ENCODE measurements around the gene UBR4.

UBR4 gene

DNA sequence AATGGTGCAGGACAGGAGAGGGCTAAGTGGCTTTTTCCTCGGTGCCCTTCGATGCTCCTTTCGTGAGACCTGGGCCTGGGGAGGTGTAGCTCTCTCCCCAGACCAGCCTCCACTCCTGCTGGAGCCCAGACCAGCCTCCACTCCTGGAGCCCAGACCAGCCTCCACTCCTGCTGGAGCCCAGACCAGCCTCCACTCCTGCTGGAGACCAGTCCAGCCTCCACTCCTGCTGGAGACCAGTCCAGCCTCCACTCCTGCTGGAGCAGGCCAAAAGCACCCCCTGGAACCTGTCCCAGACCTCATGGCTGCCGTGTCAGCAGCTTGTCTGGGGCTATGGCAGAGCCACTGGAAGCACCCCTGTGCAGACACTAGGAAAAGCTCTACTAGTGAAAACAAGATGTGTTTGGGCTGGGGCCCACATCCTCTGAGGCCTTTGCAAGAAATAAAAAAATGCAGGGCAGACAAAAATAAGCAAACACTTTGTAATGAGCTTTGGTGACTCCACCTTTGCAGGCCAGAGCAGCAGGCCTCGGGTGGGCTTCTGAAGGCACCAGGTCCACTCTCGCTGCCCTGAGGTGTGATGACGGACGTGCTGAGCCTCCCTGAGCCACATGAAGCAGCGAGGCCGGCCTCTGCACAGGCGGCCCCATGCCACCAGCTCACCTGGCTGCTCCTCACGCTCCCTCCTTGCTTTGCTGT lies 137.6 kb downstream of the UBR4 start:
- no peak for DNase-seq (ENCODE audit: low spot score)

DNA sequence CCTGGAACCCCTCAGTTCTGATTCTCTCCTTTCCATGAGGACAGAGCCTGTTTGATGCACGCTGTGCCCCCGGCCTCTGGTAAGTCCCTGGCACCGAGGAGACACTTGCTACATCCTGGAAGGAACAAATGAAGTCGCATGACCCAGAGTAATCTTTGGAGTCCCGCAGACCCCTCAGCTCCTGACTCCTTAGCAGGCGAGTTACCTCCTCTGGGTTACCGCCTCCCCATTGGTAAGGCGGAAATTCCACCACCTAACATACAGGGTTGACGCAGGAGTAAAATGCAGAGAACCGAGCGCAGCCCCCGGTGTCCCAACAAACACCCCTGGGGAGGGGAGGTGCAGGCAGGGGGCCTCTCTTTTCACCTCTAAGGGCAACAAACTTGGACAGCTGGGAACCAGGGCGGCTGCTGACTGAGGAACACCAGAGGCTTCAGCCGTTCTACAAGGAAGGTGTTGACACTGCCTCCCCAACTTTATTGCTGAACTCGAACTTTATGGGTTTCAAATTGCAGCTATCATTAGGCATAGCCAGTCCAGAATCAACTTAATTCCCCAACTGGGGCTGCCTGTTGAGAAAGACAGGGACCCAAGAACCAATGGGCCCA lies 138.3 kb downstream of the UBR4 start:
- DNase-seq (ENCODE audit: low spot score) = no peak

DNA sequence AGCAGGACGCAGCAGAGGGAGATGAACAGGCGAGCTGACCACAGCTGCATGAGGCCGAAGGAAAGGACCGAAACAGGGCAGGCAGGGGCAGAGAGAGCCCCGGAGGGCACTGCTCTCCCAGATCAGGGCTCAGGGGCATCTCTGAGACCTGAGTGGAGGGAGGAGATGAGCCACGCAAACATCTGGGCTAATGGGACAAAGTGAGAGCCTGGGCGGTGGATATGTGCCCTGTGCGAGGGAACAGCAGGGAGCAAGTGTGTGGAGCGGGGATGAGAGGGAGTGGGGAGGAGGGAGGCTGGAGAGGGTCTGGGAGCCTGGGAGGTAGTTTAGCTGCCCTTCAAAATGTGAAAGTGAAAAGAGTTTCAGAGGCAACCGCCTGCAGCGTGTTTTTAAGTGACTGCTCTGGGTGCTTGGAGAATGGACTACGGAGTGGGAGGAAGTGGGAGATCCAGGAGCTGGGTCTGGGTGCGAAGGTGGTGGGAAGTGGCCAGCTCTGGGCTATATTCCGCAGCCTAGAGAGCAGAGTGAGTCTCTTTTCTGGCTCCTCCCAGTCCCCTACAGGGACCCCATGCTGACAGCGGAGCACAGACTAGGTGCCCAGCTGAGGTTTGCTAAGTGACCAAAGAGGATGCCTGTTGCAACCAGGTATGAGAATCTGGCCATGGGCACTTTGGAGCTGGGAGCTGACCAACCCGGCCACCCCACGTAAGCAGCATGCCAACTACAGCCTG lies 139.0 kb downstream of the UBR4 start:
- DNase-seq (ENCODE audit: low spot score) = no peak

DNA sequence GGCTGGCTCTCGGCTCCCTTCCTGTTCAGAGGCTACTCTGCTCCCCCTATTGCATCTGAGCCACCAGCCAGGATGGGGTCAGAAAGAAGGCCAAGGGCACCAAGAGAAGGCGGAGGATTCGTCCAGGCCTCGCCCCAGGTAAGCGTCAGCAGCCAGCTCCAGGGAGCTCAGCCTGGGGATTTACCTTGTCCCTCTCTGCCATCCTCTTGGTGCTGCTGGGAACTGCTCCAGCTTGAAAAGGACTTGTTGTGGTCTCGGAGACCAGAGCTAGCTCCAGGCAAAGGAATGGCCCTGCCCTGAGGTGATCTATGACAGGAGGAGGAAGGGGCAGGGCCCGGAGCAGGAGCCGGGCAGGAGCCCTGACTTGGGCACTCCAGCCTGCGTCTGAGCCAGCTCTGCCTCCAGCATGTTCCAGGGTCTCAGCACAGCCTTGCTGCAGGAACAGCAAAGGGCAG lies 139.8 kb downstream of the UBR4 start:
- no peak for DNase-seq (ENCODE audit: low spot score)

DNA sequence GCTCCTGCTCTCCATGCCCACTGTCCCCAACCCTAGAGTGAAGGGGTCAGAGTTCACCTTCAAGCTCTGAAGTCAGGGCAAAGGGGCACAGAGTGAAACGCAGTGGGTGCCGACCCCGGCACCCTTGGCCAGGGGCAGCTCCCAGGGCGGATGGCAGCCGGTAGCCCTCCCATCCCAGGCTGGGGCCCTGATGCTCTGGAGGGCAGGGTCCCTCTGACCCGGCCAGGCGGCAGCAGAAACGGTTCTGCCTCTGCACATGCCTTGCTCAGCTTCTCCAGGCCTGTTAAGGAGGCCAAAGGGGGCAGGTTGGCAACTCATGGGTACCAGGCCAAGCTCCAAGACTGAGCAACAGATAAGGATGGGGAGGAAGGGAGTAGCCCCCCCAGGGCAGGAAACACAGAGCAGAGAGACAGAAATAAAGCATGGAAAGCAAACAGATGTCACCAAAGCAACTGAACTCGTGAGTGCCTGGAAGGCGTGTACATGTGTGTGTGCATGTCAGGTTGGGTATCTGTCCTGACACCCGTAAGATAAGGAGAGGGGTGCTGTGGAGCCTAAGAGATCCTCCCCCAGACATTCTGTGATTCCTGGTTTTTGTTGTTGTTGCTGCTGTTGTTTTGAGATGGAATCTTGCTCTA lies 141.3 kb downstream of the UBR4 start:
- DNase-seq (ENCODE audit: low spot score) = no peak

DNA sequence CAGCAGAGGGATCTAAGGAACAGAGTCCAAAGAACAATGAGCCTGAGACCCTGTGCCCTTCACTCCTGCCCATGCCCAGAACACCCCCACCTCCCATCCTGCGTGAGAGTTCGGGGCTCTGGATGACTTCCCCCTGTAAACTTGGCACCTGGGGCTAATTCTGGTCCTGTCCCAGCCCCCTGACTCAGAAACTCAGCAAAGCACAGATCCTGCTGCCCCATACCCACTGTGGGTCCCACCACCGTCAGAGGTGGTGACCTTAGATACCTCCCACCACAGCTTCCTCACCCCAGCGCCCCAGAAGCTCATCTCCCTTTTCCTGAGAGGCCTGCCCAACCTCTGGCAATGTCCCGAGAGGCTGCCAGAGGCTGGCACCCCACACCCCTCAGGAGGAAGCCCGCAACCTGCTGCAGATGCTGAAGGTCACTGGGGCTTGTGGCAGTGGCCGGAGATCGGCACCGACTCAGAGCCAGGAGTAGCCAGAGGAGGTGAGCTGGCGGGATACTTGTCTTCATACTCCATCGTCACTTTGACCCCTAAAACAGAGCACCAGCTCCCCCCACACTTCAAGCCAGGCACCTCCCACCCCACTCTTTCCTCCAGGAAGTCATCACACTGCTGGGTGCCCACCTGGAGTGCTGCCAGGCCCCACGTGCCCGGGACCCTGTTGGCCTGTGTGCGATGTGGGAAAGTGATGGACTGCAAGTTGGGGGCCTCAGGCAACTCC lies 142.0 kb downstream of the UBR4 start:
- no peak for DNase-seq (ENCODE audit: low spot score)

DNA sequence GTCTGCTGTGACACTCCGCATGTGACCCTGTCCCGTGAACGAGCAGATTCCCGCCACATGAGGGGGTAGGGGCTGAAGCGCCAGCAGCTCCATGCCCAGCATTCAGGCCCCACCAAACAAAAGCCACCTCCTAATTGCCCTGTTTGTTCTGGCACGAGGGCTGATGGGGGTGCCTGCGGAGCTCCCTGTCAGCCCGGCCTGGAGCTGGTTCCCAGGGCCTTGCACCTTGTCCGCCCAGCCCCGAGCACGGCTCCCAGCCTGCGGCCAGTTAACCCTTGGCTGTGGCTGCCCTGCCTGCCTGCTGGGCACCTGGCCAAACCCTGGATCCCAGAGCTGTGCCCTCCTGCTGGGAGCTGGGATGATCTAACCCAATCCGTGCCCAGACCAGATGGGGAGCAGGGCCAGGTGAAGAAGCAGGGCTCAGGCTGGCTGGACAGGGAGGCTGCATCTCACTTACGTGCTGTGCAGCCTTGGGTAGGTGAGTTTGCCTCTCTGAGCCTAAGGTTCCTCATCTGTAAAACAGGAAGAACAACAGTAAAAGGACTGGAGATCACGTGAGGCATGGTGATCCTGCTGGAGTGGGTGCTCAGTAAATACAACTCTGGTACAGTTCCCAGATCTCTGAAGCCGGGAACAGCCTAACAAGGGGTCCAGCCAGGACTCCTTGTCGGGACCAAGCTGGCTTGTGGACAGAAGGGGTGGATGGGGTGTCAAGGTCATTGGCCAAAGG lies 142.7 kb downstream of the UBR4 start:
- DNase-seq (ENCODE audit: low spot score) = no peak

DNA sequence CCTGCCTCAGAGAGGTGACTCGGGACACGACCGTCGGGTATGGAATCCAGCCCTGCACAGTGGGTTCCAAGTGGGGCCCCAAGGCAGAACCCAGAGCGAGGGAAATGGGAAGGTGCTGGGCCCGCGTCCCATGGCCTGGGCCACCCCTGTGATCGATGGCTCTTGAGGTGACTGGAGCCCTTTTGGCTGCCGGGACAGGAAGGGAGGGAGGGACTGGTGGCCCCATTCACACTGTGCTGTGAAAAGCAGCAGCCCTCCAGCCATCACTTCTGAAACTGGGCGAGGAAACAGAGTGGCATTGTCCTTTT lies 143.2 kb downstream of the UBR4 start:
- DNase-seq (ENCODE audit: low spot score) = peak; percentile 93

DNA sequence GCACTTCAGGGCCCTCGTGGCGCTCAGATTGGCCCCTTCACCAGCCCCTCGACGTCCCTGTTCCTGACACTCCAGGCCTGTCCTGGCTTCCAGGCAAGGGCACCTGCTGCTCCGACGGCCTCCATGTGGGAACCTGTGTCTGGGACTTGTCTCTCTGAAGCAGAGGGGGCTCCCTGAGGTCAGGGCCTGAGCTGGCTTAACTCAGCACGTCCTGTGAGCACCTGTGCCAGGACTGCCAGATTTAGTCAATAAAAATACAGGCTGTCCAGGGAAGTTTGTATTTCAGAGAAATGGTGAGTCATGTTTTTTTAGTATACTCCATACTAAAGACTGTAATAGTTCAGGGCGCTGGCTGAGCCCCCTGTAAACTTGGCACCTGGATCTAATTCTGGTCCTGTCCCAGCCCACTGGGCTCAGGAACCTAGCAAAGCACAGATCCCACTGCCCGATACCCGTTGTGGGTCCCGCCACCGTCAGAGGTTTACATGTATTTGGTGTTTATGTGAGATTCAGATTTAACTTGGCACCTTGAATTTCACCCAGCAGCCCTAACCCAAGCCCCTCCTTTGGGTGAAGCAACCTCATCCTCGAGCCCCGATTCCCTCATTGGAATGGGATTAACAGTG lies 143.7 kb downstream of the UBR4 start:
- DNase-seq (ENCODE audit: low spot score) = no peak

DNA sequence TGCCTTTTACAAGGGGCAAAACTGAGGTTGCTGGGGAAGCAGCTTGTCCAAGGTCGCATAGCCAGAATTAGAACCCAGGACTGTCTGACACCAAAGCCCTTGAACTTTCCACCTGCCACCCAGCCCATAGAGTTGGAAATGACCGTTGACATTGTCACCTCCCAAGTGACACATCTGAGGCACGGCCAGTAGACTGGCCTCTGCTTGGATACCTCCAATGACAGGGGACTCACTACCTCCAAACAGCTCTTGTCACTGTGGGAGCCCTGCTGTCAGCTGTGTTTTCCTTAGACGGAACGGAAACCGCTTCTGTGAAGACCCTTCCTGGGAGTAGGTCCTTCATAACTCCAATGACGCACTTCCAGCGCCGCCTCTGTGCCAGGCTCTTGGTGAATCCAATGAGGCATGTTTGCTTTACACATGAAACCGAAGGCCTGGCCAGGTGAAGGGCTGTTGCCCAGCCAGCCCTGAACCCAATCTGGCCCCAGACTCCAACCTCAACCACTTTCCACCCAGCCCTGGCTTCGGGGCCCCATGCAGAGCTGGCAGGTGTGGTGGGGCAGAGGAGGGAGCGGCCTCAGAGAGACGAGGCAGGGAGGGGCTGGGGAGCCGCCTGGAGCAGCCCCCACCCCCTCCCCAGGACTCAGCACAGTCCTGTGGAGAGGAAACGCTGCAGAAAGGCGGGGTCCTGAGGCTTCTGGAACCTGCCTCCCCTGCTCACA lies 144.4 kb downstream of the UBR4 start:
- no peak for DNase-seq (ENCODE audit: low spot score)

DNA sequence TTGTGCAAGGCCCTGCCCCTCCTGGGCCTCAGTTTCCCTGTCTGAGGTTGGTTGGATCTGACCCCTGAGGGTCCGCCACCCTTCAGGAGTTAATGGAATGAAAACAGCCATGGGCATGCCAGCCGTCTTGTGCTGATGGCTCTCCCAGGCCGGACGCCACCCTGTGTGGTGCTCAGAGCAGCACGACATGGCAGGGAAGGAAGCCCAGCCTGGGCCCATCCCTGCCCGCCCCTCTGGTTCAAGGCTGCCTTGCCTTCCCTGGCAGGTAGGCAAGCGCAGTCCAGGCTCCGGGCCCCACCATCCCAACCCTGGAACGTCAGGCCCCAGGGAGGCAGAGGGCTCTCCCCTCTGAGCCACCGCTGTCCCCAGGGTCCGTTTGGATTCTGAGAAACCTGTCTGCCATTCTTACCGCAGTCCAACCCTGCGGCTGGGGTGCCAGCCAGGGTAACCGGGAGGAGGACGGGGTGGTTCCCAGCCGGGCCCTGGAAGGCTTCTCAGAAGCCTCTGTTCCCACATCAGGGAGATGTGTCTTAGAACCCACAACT lies 145.1 kb downstream of the UBR4 start:
- no peak for DNase-seq (ENCODE audit: low spot score)

DNA sequence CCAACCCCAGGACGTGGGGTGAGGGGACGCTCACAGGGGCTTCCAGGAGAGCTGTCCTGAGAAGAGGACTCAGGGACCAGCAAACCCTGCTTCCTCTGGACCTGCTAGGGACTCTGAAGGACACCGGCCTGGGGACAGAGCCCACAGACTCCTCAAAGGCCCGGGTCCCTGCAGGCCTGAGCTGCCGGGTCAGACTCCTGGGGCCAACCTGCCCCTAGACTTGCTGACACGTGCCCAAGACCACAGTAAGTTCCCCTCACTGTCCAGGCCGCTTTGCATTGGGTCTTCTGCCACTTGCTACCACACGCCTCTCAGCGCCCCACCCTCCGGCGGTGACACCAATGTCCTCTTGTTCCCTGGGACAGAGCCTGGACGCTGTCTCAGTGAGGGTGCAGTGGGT lies 146.9 kb downstream of the UBR4 start:
- no peak for DNase-seq (ENCODE audit: low spot score)

DNA sequence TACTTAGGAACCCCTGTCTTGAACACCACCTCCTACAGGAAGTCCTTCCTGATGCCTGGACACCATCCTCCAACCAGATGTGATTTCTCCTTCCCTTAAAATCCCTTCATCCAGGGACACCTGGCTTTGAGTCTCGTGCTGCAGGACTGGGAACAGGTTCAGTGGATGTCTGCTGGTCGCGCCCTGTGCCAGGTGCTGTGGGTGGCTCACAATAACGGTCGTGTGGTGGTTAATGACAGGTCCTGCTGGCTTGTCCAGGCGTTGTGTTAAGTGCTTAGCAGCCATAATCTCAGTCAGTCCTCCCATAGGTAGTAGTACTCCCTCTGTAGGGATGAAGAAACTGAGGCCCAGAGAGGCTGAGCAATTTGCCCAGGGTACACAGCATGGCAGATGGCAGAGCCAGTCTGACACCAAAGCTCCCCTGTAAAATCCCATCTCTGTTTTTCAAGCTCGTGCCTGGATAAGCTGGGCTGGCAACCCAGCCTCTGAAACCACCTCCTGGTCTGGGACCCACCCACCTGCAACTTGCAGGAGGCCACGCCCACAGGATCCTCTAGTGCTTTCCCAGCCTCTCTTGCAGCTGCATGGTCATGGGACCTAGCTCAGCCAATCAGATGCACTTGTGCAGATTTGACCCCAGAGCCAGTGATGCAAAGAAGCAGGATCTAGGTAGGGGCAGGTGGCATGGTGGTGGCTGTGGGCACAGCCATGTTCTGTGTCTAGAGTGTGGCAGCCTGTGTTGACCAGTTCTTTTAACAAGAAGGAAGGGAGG lies 147.6 kb downstream of the UBR4 start:
- DNase-seq (ENCODE audit: low spot score) = no peak

DNA sequence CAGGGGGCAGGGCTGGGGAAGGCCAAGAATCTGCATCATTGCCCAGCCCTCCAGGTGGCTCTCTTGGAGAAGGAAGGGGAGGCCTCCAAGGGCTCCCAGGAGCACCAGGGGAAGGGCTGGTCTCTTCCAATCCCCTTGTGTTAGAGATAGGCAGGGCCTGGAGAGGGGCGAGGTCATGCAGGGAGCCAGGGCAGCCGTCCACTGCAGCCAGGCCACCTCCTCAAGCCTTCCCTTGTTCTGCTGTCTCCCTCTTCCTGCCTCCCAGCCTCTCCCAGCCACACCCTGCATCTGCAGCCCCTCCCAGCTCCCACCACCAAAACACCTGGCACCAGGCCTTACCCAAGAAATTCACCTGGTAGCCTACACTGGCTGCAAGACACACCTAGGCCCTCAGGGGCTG lies 148.3 kb downstream of the UBR4 start:
- DNase-seq (ENCODE audit: low spot score) = no peak

DNA sequence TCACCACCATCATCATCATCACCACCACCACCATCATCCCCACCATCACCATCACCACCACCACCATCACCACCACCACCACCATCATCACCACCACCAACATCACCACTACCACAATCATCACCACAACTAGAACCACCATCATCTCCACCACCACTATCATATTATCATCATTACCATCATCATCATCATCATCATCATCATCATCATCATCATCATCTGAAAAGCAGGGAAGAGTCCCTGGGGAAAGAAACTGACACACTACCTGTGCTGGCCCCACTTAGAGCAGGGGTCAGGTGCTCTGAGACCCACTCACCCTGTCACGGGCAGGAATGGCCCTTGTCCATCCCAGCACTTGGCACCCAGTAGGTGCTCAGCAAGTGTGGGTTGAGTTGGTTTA lies 148.7 kb downstream of the UBR4 start:
- no peak for DNase-seq (ENCODE audit: low spot score)

DNA sequence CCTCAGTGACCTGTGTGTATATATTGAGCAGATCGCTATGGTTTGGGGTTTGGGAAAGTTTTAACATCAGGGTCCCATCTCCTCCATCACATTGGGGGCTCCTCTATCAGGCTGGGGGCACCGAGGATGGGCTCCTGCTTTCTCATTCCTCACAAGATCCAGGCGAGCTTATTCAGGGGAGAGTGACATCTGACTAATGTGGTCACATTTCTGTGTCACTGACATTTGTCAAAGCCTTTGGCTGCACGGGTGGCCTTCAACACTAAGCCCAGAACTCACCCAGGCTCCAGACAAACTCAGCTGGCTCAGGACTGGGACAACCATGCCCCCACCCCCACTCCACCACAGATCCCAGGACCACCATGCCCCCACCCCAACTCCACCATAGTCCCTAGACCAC lies 150.3 kb downstream of the UBR4 start:
- DNase-seq (ENCODE audit: low spot score) = no peak

DNA sequence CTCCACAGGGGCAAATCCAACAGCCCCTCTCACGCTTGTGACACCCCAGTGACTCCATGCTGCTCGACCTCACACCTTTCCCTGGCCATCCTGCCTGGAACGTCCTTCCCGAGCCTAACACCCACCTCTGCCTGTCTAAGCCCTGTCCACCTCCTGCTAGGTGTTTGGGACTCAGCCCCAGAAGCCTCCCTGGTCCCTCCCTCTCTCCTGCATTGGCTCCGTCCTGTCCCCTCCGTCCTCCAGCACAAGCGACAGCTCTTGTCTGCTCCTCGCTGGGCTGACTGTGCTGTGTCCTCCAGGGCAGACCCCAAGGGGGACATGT lies 151.6 kb downstream of the UBR4 start:
- no peak for DNase-seq (ENCODE audit: low spot score)

DNA sequence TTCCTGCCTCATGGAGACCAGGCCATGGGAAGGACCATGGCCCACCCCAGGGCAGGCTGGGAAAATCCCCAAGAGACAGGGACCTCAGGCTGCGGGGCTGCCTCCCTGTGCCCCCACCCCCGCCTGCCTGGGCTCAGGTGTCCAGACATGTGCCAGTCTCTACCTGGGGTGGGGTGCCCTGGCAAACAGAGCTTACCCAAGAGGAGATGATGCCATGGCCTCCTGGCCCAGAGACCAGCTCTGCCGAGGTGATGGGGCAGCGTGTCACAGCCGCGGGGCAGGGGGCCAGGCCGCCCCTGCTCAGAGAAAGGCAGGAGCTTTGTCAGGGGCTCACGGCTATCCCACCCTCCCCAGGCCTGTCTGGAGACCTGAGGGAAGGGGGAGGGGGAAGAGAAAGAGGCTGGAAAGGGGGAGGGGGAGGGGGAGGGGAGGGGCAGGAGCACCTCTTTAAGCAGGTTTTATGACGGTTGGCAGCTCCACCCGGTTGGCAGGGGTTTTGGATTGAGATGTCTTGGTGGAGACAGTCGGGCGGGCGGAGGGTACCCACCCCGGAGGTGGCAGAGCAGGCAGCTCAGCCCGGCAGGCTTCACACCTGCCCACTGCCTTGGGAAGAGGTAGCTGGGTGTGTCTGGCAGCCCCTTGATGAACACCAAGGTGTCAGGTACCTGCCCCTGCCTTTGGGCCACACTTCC lies 152.1 kb downstream of the UBR4 start:
- no peak for DNase-seq (ENCODE audit: low spot score)

DNA sequence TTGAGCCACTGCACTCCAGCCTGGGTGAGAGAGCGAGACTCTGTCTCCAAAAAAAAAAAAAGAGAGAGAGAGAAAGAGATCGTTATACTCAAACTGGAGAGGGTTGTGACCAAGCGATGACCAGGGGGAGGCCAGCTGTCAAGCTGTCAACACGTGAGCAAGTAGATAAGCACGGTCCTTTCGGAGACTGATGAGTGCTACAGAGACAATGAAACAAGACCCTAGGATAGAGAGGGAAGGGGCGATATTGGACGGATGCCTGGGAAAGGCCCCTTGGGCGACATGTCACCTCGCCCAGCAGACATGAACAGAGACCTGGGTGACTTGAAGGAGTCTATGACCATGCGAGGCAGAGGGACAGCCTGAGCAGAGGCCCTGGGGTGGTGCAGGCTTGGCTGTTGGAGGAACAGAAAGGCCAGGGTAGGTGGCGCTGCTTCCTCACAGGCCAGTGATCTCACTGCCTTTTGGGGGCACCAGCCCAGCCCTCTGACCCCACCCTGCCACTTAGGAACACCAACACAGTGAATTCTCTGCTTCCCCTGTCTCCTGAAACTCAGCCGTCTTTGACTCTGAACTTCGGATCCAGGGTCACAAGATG lies 152.8 kb downstream of the UBR4 start:
- no peak for DNase-seq (ENCODE audit: low spot score)
